Left lobe of liver (tissue), 2 donors: Measurements from ENCODE around the gene APCDD1L. TPM values are rescaled to one million over a fixed set of nuclear protein-coding genes. Genes with fewer than 3 reads are reported as not detected.
"Not testable (repeated sequence)": the region's sequence is repeated elsewhere in the genome, so short reads cannot be mapped to it uniquely, and the experiment has no call there.

Source experiments
- ATAC-seq: fragments of 200-7000 bp; cut with Tn5 transposase; one replicate; pipeline ENCODE4 v1.9.1; 2020; ENCODE audit warnings: mild to moderate bottlenecking, moderate library complexity
- DNase-seq: peaks from one replicate; pipeline ENCODE4 v3.0.0-alpha.2; 2020; ENCODE audit warnings: low spot score
- total RNA-seq: library from RNA; stranded (reverse); gene quantifications from one replicate; pipeline ENCODE4 v1.2.1, GENCODE V29; 2021
- donor health status: DM: no; HTN: no; CAD: no; lungs with moderate emphysema.
- donor health status: DM: no; HTN: yes; CAD: no.

Gene APCDD1L
- total RNA-seq, 1 donor from 2014 or later: 0.13 TPM

DNA sequence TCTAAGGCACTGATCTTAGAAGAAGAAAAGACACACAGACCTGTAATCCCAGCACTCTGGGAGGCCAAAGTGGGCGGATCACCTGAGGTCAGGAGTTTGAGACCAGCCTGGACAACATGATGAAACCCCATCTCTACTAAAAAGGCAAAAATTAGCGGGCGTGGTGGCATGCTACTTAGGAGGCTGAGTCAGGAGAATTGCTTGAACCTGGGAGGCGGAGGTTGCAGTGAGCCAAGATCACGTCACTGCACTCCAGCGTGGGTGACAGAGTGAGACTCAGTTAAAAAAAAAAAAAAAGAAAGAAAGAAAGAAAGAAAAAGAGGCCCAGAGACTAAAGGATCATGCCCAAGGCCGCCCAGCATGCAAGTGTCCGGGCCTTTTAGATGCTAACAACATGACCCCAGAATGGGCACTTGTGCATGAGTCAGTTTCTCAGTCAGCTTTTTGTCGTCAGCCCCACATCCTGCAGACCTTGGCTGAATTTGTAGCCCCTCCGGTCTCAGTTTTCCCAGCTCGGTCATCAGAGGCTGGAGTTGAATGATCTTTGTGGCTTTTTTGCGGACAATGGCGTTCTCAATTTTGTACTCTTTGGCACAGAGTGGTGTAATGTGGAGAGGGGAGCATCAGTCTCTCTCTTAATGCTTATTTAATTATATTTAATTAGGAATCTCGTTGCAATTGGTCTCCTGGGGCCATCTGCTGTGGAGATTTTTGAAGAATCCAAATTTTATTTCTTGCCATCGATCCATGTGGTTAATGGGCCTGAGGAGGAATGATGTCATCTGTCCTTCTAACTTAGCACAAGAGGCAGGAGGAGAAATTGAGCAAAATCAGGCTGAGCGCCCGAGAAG is 30.6 kb upstream of the APCDD1L start:
- DNase-seq (no peak), ATAC-seq (no peak)

- ATAC-seq (no peak), DNase-seq (peak; percentile 3)
Measured at GRCh38 chr20:58544891-58545290, 29.7 kb upstream of the APCDD1L start.

DNA sequence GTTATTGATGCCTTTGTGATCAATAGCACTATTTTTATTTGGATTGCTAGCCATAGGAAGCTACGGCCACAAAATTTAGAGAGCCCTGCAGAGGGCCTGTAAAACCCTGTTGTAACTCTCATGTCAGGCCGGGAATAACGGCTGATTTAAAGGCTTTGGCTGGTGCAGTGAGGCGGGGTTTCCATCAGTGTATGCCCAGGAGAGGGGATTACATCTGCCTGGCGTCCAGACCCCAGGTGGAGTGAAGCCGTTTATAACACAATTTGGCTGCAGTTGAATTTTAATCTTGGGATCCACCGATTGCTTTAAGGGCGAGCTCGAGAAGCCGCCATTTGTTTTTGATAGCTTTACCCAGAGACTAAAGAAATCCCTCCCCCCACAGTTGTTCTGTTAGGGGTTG is 29.1 kb upstream of the APCDD1L start:
- no peak for ATAC-seq
- DNase-seq: peak; percentile 1

GRCh38 chr20:58543274-58543673 is 28.1 kb upstream of the APCDD1L start:
- no peak for DNase-seq
- ATAC-seq: no peak

- DNase-seq (peak; percentile 35), ATAC-seq (no peak)
Measured at GRCh38 chr20:58542411-58543095, 27.4 kb upstream of the APCDD1L start.

GRCh38 chr20:58542034-58542410 is 26.8 kb upstream of the APCDD1L start:
- ATAC-seq: not testable (repeated sequence)
- peak; percentile 8 for DNase-seq

GRCh38 chr20:58538752-58539151 is 23.6 kb upstream of the APCDD1L start:
- no peak for ATAC-seq
- peak; percentile 8 for DNase-seq

GRCh38 chr20:58537831-58538230 is 22.6 kb upstream of the APCDD1L start:
- DNase-seq (no peak), ATAC-seq (no peak)

GRCh38 chr20:58536289-58536688 is 21.1 kb upstream of the APCDD1L start:
- ATAC-seq: no peak
- no peak for DNase-seq

- no peak for ATAC-seq
- DNase-seq: no peak
Measured at GRCh38 chr20:58531657-58532056, 16.5 kb upstream of the APCDD1L start.

- DNase-seq: no peak
- ATAC-seq: no peak
Measured at GRCh38 chr20:58531063-58531462, 15.9 kb upstream of the APCDD1L start.

GRCh38 chr20:58528412-58528811 is 13.2 kb upstream of the APCDD1L start:
- DNase-seq: no peak
- ATAC-seq: no peak

DNA sequence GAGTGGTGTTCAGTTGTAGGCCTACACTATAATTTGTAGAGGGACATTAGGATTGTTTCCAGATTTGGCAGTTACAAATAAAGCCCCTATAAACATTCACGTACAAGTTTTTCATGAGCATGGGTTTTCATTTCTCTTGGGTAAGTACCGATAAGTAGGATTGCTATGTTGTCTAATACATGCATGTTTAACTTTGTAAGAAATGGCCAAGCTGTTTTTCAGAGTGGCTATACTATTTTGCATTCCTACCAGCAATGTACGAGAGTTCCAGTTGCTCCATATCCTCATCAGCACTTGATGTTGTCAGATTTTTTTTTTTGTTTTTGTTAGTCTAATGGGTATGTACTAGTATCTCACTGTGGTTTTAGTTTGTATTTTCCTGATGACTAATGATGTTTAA is 11.2 kb upstream of the APCDD1L start:
- DNase-seq (no peak), ATAC-seq (no peak)

DNA sequence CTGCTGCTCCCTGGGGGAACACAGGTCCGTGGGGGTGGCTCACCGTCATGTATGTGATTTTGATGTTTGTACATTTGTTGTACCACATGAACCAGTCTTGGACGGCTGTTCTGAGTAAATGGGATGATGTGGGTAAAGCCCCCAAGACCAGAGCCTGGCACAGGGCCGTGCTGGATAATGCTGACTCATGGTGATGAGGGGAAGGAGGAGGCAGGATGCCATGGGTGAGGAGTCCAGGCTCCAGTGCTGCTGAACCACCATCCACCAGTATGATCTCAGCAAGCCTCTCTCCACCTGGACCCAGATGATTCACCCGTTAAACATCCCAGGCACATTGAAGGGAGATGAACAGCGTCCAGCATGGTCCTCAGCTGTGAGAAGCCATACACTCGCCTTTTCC is 9.6 kb upstream of the APCDD1L start:
- no peak for DNase-seq

GRCh38 chr20:58523971-58524315 is 8.7 kb upstream of the APCDD1L start:
- DNase-seq: no peak
- no peak for ATAC-seq

More for the DNA sequence above, 9.6 kb upstream of the APCDD1L start:
- ATAC-seq: no peak

DNA sequence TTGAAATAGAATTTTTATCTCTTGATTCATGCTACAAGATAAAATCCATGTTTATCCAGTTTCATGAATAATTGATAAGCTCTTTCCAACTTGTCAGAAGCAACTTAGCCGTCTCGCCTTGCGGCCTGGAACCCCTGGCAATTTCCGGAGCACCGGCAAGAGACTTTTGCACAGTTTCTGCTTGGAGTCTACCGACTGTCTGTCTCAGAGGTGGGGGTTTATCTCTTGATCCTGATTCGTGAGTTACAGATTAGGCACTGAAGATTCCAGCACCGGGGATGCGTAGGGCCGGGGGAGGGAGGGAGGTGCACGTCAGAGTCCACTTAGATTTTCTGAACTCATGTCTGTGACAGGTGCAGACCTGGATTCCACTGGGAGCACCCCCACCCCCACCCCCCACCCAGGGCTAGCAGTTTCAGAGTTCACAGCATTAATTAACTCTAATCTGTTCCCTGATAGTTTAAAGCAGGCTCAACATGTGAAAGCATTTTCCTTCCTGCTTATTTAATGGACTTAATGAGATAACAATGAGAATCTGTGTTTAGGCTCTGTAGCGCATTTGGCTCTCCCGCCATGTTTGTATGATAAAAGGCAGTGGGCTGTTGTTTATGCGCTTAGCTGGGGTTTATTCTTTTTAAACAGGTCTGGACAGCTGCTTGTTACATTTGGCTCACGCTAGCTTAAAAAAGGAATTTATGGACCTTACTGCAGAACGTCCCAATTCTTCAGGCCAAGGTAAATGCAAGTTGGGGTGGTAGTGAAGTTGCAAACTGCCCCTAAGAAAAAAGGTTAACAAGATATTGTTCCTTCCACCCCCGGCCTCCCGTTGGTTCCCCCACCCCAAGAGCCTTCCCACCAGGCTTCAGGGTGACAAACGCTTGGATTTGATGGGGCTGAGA is 8.1 kb upstream of the APCDD1L start:
- no peak for ATAC-seq
- DNase-seq: no peak

DNA sequence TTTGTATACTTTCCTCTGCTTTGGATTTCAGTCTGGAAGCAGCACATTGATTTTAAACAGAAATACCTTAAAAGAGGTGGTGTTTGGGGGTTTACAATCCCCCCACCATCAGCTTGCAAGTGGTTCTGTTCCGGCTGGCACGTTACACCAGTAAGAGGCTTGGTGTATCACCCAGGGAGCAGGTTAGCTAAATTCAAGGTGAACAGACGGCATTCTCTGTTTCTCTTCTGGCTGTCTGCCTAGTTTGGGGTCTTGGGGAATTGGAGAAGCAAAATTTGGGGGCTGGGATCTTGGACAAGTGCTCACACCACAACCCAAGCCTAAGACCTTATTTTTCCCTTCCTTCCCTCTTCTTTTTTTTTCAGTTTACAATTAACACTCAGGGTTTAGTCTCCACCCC is 7.5 kb upstream of the APCDD1L start:
- DNase-seq: no peak

DNA sequence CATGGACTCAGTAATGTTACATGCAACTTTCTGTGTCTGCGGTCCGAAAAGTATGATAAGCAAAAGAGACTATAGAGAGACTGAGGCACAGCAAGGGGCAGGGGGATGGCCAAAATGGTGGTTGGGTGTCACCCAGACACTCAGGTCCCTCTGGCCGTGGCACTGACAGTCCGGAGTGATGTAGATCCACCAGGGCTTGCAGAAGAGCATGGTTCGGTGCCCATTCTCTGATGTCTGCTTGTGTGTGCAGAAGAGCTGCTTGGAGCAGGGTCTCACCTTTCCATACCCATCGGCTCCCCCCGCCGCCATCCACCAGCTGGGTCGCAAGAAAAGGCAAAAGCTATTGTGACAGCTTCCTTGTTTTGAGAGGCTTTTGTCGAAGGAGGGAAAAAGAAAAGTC is 6.6 kb upstream of the APCDD1L start:
- no peak for DNase-seq
- no peak for ATAC-seq

More for the DNA sequence above, 7.5 kb upstream of the APCDD1L start:
- no peak for ATAC-seq

- no peak for ATAC-seq
- DNase-seq: peak; percentile 7
Measured at GRCh38 chr20:58519940-58520712, 4.9 kb upstream of the APCDD1L start.

- peak; percentile 23 for DNase-seq
Measured at GRCh38 chr20:58518896-58519593, 3.8 kb upstream of the APCDD1L start.

More at GRCh38 chr20:58518896-58519593, 3.8 kb upstream of the APCDD1L start:
- ATAC-seq: no peak
